ENCODE measurements around the gene EDRF1. TPM values are rescaled to one million over a fixed set of nuclear protein-coding genes. Genes with fewer than 3 reads are reported as not detected.

Gene EDRF1
- total and polyA plus RNA-seq, 10 of the 15 experiments (the other 5 are each of a cell fraction or from before 2014, with no cell fraction given) = 16.8 to 99.7 (median 42.9) TPM

- TF ChIP-seq ZNF592 (IDR thresholded peaks at IDR 0.05) (no peak), HDGF (IDR thresholded peaks at IDR 0.05) (no peak), NRF1 (conservative IDR thresholded peaks at IDR 0.05; ENCODE audit: low read depth, low read length) (no peak), SUZ12 (IDR thresholded peaks at IDR 0.05; ENCODE audit: unreplicated experiment) (no peak), PML (IDR thresholded peaks at IDR 0.05; ENCODE audit: low read length) (no peak)
These were observed 48.8 kb downstream of the EDRF1 start (continued) for GRCh38 chr10:125768219-125768855.

- no peak for TF ChIP-seq MXI1 (IDR thresholded peaks at IDR 0.05; ENCODE audit: low read depth, low read length)
- no peak for TF ChIP-seq ATF7 (IDR thresholded peaks at IDR 0.05; ENCODE audit: low read depth)
- Histone ChIP-seq H3K9ac (ENCODE audit: control insufficient read depth, insufficient read depth, low read length) (no peak overlapping the region), H3K4me2 (ENCODE audit: control insufficient read depth, insufficient read depth) (no peak overlapping the region), H4K20me1 (ENCODE audit: control insufficient read depth, insufficient read depth) (no peaks in the 10 kb centered on the region), H3K4me1 (ENCODE audit: control insufficient read depth, insufficient read depth, low read length) (no peaks in the 10 kb centered on the region), H2AFZ (ENCODE audit: control insufficient read depth, low read depth, low read length) (no peak overlapping the region), H3K27ac (ENCODE audit: control insufficient read depth, insufficient read depth) (no peak overlapping the region), H3K4me3 (no peak overlapping the region), H3K79me2 (ENCODE audit: control insufficient read depth, insufficient read depth, low read length) (no peaks in the 10 kb centered on the region), H3K9me3 (replicated peaks; ENCODE audit: control insufficient read depth, insufficient read depth, low read length) (no peaks in the 10 kb centered on the region), H3K36me3 (ENCODE audit: control insufficient read depth in 2 of 2, insufficient read depth in 2 of 2, low read length in 1 of 2) (peaks cover 2 to 14% of the 10 kb centered on the region in 2 experiments), H3K27me3 (replicated peaks in 1 of 2; ENCODE audit: control insufficient read depth in 2 of 2, insufficient read depth in 2 of 2, low read length in 1 of 2) (no peaks in the 10 kb centered on the region)
- ATAC-seq (no peak), FAIRE-seq (no peak), DNase-seq (ENCODE audit: low read depth, low spot score) (no peak)
- intact Hi-C loops (cut with micrococcal nuclease; ENCODE audit: unreplicated experiment) = no loop called here
- ChIA-PET POLR2A (no interaction called here), CTCF (interaction anchor here (1.0 kb wide), 1 partner anchor 14 kb away, joined by 3 read pairs; no protein-coding TSS in a partner anchor), RAD21 (ENCODE audit: unreplicated experiment) (no interaction called here), SMC1A (ENCODE audit: uncharacterized antibody, unreplicated experiment) (interaction anchor here (0.8 to 1.0 kb wide), 2 partner anchors 11 to 113 kb away, joined by 3 read pairs; no protein-coding TSS in a partner anchor)
- BruUV-seq (replicated peaks) = no TSS peak
- WGBS (ENCODE audit: insufficient coverage, insufficient replicate concordance, low lambda C conversion rate, missing lambda C conversion rate) = 100% methylated on average over 12 of the region's 12 CpGs
- in situ Hi-C loops (cut with MboI) = no loop called here
These were observed 49.7 kb downstream of the EDRF1 start for GRCh38 chr10:125769175-125769574.

Data from GM12878 (cell line).